Measurements from ENCODE around the gene CLPSL1. TPM values are rescaled to one million over a fixed set of nuclear protein-coding genes. Genes with fewer than 3 reads are reported as not detected.
"Not testable (repeated sequence)": the region's sequence is repeated elsewhere in the genome, so short reads cannot be mapped to it uniquely, and the experiment has no call there.

CLPSL1 gene, protein sequence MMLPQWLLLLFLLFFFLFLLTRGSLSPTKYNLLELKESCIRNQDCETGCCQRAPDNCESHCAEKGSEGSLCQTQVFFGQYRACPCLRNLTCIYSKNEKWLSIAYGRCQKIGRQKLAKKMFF
- not detected for total RNA-seq

DNA sequence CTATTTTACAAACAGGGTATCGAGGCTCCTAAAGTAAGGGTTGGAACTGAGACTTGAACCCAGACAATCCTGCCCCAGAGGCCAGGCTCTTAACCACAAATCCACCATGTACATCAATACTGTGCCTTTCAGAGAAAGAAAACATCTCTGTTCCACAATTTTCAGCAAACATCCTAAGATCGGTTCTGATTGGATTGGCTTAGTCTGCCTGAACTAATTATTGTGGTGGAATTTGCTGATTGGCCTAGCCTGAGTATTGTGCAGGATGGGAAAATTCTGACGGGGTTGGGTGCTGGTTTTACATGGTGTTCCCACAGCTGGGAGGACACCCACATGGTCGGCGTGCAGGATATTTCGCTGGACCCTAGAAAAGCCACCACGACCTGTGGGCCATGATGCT, at the start of gene CLPSL1:
TSS of gene CLPSL1 (plus strand) at position 301 of the 400 bp plus-strand sequence. CDS start at position 393, 92 bp downstream.
- 73 to 84% methylated on average over 2 to 3 of the region's 7 CpGs for WGBS, 2 donors (ENCODE audit: low coverage in 1 of 2)

DNA sequence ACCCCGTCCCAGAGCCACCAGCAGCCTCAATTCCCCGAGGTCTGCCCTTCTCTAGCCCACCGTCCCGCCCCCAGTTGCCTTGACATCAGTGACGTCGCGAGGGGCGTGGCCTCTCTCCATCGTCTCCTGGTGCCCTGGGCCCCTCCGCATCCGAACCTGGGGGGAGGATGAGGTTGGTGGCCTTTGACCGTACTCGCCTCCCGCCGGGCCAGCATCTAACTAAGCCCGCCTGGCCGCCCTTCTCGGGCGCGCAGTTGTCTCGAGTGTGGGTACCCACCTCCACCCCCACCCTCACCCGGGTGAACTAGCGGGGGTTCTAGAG, 49.4 kb upstream of the CLPSL1 start:
- no peaks in the 10 kb centered on the region for H3K9me3 ChIP-seq
- peaks cover 32 to 93% (median 60%) of the 10 kb centered on the region in 3 donors for H3K4me1 ChIP-seq
- no peaks in the 10 kb centered on the region for H3K36me3 ChIP-seq
- ATAC-seq: peak; percentile 58
- 0% methylated on average over 4 of the region's 23 CpGs; no CpG with 5 or more reads in 1 of the 2 donors for WGBS, 2 donors (ENCODE audit: low coverage in 1 of 2)
- TF ChIP-seq EP300 (IDR thresholded peaks at IDR 0.05): peak; percentile 18
- TF ChIP-seq POLR2A (IDR thresholded peaks at IDR 0.05): peak; percentile 82 to 87
- TF ChIP-seq POLR2AphosphoS5 (IDR thresholded peaks at IDR 0.05): peak; percentile 91
- TF ChIP-seq, protein P1, sequence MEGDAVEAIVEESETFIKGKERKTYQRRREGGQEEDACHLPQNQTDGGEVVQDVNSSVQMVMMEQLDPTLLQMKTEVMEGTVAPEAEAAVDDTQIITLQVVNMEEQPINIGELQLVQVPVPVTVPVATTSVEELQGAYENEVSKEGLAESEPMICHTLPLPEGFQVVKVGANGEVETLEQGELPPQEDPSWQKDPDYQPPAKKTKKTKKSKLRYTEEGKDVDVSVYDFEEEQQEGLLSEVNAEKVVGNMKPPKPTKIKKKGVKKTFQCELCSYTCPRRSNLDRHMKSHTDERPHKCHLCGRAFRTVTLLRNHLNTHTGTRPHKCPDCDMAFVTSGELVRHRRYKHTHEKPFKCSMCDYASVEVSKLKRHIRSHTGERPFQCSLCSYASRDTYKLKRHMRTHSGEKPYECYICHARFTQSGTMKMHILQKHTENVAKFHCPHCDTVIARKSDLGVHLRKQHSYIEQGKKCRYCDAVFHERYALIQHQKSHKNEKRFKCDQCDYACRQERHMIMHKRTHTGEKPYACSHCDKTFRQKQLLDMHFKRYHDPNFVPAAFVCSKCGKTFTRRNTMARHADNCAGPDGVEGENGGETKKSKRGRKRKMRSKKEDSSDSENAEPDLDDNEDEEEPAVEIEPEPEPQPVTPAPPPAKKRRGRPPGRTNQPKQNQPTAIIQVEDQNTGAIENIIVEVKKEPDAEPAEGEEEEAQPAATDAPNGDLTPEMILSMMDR (IDR thresholded peaks at IDR 0.05): peak in 1 of 4 experiments; percentile 20
- H3K27ac ChIP-seq: peak overlapping the region; percentile 89 to 100 (median 96)
- no peaks in the 10 kb centered on the region for H3K27me3 ChIP-seq
- peak overlapping the region; percentile 34 to 78 for H3K4me3 ChIP-seq

More for the DNA sequence above, at the start of gene CLPSL1:
- no peak within 1 kb of the TSS for H3K27ac ChIP-seq
- ATAC-seq: no peak
- H3K4me1 ChIP-seq: peaks cover 0 to 9% (median 5%) of the 10 kb centered on the region in 3 donors
- TF ChIP-seq, protein P1 (IDR thresholded peaks at IDR 0.05): no peak
- TF ChIP-seq EP300 (IDR thresholded peaks at IDR 0.05): no peak
- no peak for TF ChIP-seq POLR2AphosphoS5 (IDR thresholded peaks at IDR 0.05)
- TF ChIP-seq POLR2A (IDR thresholded peaks at IDR 0.05): no peak
- no peak within 1 kb of the TSS for H3K4me3 ChIP-seq
- H3K36me3 ChIP-seq: no peaks in the 10 kb centered on the region
- peaks cover 64% of the 10 kb centered on the region for H3K27me3 ChIP-seq
- no peaks in the 10 kb centered on the region for H3K9me3 ChIP-seq

DNA sequence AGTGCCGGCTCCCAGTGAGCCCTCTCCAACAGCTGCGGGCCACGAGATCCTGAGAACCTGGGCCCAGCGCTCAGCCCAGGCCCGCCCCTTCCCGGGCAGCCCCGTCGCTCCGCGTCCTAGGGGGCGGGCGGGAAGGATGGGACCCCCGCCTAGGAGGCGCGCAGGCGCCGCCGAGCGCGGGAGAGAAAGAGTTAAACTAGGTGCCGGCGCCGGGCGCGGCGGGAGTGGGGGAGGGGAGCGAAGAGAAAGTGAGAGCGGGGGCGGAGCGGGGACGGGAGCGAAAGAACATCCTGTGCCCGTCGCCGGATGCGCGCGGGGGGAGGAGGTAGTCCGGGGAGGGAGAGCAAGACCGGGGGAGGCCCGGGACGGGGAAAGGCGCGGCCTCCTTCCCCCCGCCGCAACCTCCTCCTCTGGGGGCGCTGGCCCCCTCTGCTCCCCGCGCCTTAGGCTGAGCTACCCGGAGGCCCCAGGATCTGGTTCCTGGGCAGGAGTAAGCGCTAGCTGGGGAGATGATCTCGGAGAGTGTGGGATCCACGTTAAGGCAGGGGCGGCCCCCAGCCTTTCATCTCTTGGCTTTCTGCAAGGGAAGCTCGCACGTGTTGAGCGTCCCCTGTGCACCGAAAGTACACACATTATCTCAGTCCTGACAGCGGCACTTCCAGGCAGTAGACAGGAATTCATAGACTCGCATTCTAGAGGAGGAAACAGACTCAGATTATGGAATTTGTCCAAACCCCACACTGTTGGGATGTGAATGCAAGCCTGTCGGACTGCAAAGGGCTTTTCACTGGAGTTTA, 48.9 kb upstream of the CLPSL1 start:
- no peaks in the 10 kb centered on the region for H3K9me3 ChIP-seq
- peak; percentile 66 for ATAC-seq
- peak overlapping the region; percentile 89 to 100 (median 96) for H3K27ac ChIP-seq
- no peaks in the 10 kb centered on the region for H3K36me3 ChIP-seq
- H3K4me3 ChIP-seq: peak overlapping the region; percentile 34 to 78
- H3K27me3 ChIP-seq: no peaks in the 10 kb centered on the region
- 0% methylated on average over 1 to 10 of the region's 61 CpGs for WGBS, 2 donors (ENCODE audit: low coverage in 1 of 2)
- TF ChIP-seq POLR2AphosphoS5 (IDR thresholded peaks at IDR 0.05) (peak; percentile 90), EP300 (IDR thresholded peaks at IDR 0.05) (peak; percentile 81), POLR2A (IDR thresholded peaks at IDR 0.05) (peak in 1 of 2 donors; percentile 18)
- TF ChIP-seq, protein P1 (IDR thresholded peaks at IDR 0.05): peak in 1 of 4 experiments; percentile 23
- H3K4me1 ChIP-seq: peaks cover 32 to 93% (median 54%) of the 10 kb centered on the region in 3 donors

DNA sequence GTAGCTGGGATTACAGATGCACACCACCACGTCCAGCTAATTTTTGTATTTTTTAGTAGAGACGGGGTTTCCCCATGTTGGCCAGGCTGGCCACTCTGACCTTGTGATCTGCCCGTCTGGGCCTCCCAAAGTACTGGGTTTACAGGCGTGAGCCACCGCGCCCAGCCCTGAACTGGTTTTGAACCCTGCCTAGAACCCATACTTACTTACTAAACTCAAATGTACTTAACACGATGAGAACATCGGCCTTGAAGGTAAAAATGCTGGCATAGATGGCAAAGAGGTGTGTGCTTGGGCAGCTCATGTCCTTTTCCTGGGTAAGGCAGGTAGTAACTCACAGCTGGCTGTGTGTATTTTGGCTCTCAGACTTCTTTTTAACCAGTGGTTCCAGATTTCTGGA, 47.2 kb upstream of the CLPSL1 start:
- Histone ChIP-seq H3K4me3 (no peak overlapping the region), H3K9me3 (no peaks in the 10 kb centered on the region), H3K36me3 (no peaks in the 10 kb centered on the region), H3K4me1 (peaks cover 27 to 84% (median 44%) of the 10 kb centered on the region in 3 donors), H3K27me3 (no peaks in the 10 kb centered on the region), H3K27ac (peak overlapping the region; percentile 89 to 100 (median 96))
- TF ChIP-seq EP300 (IDR thresholded peaks at IDR 0.05): no peak
- TF ChIP-seq POLR2AphosphoS5 (IDR thresholded peaks at IDR 0.05): no peak
- TF ChIP-seq, protein P1 (IDR thresholded peaks at IDR 0.05): no peak
- ATAC-seq: no peak
- 82 to 100% methylated on average over 2 to 3 of the region's 8 CpGs for WGBS, 2 donors (ENCODE audit: low coverage in 1 of 2)

DNA sequence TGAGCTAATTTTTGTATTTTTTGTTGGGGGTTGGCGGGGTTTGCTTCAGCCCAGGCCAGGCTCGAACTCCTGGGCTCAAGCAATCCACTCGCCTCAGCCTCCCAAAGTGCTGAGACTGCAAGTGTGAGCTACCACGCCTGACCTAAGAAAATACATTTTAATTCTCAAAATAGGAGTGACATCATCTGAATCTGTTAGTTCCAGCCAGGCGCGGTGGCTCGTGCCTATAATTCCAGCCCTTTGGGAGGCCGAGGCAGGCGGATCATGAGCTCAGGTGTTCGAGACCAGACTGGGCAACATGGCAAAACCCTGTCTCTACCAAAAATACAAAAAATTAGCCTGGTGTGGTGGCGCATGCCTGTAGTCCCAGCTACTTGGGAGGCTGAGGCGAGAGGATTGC, 46.5 kb upstream of the CLPSL1 start:
- not testable (repeated sequence) for H3K27me3 ChIP-seq, H3K36me3 ChIP-seq, H3K4me3 ChIP-seq, ATAC-seq, H3K9me3 ChIP-seq
- Histone ChIP-seq H3K4me1 (peaks cover 20 to 77% (median 37%) of the 10 kb centered on the region in 3 donors), H3K27ac (peak overlapping the region in 3 of 4 donors; percentile 94 to 100 (median 98))
- 90 to 100% methylated on average over 2 to 6 of the region's 12 CpGs for WGBS, 2 donors (ENCODE audit: low coverage in 1 of 2)

Measured in gastroesophageal sphincter (tissue), 4 donors.